ENCODE measurements around the gene PDCD1LG2. TPM values are rescaled to one million over a fixed set of nuclear protein-coding genes. Genes with fewer than 3 reads are reported as not detected.

PDCD1LG2 gene
- total RNA-seq, 1 experiment from 2014 or later: not detected

DNA sequence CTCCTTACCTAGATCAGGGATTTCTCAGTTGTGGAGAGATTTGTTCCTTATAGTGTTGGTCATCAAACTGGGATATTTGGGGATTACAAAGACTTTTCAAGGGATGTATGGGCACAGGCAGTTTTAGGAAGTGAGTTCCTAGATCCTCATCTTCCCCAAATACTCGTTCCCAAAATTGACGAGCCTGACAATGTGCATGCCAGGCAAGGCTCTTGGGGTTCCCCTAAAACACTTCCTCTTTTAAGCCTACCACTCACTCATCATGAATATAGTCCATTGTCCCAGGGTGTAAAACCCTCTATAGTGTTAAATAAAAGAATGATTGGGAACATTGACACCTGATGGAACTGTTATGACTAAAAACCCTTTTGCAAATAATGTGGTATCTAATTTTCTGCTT lies 26.4 kb downstream of the PDCD1LG2 start:
- intact Hi-C loops (cut with micrococcal nuclease; ENCODE audit: unreplicated experiment): no loop called here
- no TSS peak for BruUV-seq (replicated peaks)
- Mint-ChIP-seq H3K4me3 (ENCODE audit: low read depth, unreplicated experiment) (no peak overlapping the region), H3K27me3 (ENCODE audit: unreplicated experiment) (no peaks in the 10 kb centered on the region), H3K9me3 (ENCODE audit: low read depth, unreplicated experiment) (no peaks in the 10 kb centered on the region), H3K36me3 (ENCODE audit: insufficient read depth, unreplicated experiment) (no peaks in the 10 kb centered on the region), H3K4me1 (ENCODE audit: low read depth, unreplicated experiment) (no peaks in the 10 kb centered on the region), H3K27ac (ENCODE audit: unreplicated experiment) (no peak overlapping the region)
- no peak for DNase-seq
- TF ChIP-seq, protein P1, sequence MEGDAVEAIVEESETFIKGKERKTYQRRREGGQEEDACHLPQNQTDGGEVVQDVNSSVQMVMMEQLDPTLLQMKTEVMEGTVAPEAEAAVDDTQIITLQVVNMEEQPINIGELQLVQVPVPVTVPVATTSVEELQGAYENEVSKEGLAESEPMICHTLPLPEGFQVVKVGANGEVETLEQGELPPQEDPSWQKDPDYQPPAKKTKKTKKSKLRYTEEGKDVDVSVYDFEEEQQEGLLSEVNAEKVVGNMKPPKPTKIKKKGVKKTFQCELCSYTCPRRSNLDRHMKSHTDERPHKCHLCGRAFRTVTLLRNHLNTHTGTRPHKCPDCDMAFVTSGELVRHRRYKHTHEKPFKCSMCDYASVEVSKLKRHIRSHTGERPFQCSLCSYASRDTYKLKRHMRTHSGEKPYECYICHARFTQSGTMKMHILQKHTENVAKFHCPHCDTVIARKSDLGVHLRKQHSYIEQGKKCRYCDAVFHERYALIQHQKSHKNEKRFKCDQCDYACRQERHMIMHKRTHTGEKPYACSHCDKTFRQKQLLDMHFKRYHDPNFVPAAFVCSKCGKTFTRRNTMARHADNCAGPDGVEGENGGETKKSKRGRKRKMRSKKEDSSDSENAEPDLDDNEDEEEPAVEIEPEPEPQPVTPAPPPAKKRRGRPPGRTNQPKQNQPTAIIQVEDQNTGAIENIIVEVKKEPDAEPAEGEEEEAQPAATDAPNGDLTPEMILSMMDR (IDR thresholded peaks at IDR 0.05; ENCODE audit: unreplicated experiment): no peak
- CTCF ChIA-PET: no interaction called here

DNA sequence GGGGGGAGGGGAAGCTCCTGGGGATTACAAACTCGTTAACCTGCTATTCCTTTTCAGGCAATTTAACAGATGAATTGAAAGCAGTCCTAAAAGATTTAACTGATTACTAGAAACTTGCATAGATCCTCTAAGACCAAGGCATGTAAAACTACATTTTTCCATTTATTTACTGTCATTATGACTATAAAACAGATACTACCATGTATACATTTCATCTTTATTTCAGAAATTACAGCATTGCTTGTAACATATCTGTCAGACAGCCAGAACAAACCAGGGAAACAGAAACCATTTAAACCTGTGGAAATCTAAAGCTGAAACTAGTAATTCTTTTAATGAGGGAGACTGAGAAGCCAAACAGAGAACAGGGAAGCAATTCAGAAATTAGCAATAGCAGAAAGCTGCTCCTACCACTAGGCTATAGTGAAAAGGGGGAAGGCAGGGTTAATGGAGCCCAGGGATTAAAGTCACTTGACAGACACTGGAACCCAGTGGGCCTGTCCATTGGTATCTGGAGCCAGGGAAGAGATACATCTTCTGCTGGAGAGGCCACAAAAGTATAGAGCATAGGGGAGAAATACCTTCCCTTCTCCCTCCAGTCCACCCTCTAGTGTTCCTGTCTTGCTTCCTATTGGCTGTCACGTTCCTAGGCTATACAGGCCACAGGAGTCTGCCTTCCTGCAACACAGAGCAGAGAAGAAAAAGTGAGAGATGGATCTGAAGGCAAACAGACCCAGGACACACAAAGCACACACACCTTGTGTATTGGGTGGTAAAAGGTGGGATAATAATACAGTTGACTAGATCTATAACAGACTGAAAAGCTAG lies 33.8 kb downstream of the PDCD1LG2 start:
- Mint-ChIP-seq H3K27me3 (ENCODE audit: unreplicated experiment) (no peaks in the 10 kb centered on the region), H3K4me3 (ENCODE audit: low read depth, unreplicated experiment) (no peak overlapping the region), H3K27ac (ENCODE audit: unreplicated experiment) (no peak overlapping the region), H3K36me3 (ENCODE audit: insufficient read depth, unreplicated experiment) (no peaks in the 10 kb centered on the region), H3K9me3 (ENCODE audit: low read depth, unreplicated experiment) (no peaks in the 10 kb centered on the region), H3K4me1 (ENCODE audit: low read depth, unreplicated experiment) (no peaks in the 10 kb centered on the region)
- TF ChIP-seq, protein P1 (IDR thresholded peaks at IDR 0.05; ENCODE audit: unreplicated experiment): no peak
- intact Hi-C loops (cut with micrococcal nuclease; ENCODE audit: unreplicated experiment): no loop called here
- DNase-seq: no peak
- BruUV-seq (replicated peaks): no TSS peak
- CTCF ChIA-PET: no interaction called here

DNA sequence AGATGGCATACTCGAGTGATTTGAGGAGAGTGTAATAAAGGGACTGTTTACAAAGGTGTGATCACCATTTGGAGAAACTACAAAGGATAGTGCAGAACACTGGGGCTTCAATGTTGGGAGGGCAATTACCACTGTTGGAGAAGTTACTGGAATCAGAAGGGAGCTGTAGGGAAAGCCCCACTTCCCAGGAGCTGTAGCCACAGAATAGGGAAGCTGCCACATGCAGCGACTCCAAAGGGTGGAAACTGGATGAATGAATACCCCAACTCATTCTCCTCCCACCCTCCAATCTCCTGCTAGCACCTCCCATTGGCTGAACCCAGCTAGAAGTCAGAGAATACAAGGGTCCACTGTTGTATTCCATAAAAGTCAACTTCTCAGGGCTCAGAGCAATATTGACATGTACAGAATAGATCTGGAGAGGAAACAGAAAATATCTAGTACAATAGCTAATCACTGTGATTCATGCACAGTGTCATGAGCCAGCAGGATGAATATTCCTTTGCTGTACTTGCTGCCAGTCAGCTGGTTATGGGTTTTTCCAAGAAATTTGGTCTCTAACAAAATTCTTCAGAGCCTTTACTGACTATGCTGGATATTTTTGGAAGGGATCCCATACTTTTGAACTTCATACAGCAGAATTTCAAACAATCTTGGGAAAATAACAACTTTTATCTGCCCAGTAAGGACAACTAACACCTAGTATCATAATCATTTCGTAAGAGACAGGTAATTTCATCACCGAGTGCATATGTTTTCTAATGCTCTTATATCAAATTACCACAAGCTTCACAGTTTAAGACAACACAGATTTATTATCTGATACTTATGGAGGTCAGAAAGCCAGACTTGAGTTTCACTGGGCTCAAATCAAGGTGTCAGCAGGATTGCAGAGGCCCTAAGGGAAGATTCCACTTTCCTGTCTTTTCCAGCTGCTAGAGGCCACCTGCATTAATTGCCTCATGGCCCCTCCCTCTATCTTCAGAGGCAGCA lies 39.6 kb downstream of the PDCD1LG2 start:
- no TSS peak for BruUV-seq (replicated peaks)
- Mint-ChIP-seq H3K4me3 (ENCODE audit: low read depth, unreplicated experiment) (no peak overlapping the region), H3K9me3 (ENCODE audit: low read depth, unreplicated experiment) (no peaks in the 10 kb centered on the region), H3K27me3 (ENCODE audit: unreplicated experiment) (peaks cover 29% of the 10 kb centered on the region), H3K36me3 (ENCODE audit: insufficient read depth, unreplicated experiment) (no peaks in the 10 kb centered on the region), H3K27ac (ENCODE audit: unreplicated experiment) (no peak overlapping the region), H3K4me1 (ENCODE audit: low read depth, unreplicated experiment) (no peaks in the 10 kb centered on the region)
- DNase-seq: no peak
- CTCF ChIA-PET: no interaction called here
- intact Hi-C loops (cut with micrococcal nuclease; ENCODE audit: unreplicated experiment): no loop called here
- TF ChIP-seq, protein P1 (IDR thresholded peaks at IDR 0.05; ENCODE audit: unreplicated experiment): no peak

DNA sequence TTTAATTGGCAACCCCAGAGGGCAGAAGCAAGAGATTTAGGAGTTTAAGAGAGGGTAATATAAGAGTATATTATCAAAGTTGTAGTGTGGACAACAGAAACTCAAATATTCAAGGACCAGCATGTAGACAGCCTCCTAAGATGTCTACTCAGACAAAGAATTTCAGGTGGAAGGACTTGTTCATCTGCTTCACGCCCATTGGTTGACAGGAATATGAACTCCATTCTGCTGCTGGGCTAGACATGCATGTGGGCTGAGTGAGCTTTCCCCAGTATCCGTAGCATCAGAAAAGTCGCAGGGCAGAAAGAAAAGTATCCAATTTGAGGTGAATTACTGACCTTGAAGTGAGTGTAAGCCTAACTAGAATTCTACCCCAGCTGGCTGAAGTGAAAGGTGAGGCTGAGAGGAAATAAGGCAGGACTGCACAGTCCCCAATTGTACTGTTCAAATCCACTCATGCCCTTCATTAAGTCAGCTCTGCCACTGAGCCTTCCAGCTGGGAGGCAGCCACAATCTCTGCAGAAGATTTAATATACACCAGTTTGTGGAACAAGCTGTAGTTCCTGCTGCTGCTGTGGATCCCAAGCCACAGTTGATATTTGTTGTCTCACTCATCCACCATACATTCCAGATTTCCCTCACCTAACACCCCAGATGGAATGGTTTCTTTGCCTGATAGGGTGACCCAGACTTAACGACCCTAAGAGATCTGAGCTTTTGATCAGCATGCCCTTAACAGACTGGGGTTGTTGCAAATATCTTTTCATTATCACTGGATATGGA lies 41.2 kb downstream of the PDCD1LG2 start:
- H3K4me1 Mint-ChIP-seq (ENCODE audit: low read depth, unreplicated experiment): no peaks in the 10 kb centered on the region
- H3K9me3 Mint-ChIP-seq (ENCODE audit: low read depth, unreplicated experiment): no peaks in the 10 kb centered on the region
- TF ChIP-seq, protein P1 (IDR thresholded peaks at IDR 0.05; ENCODE audit: unreplicated experiment): no peak
- no peaks in the 10 kb centered on the region for H3K36me3 Mint-ChIP-seq (ENCODE audit: insufficient read depth, unreplicated experiment)
- H3K27ac Mint-ChIP-seq (ENCODE audit: unreplicated experiment): no peak overlapping the region
- peaks cover 29% of the 10 kb centered on the region for H3K27me3 Mint-ChIP-seq (ENCODE audit: unreplicated experiment)
- BruUV-seq (replicated peaks): no TSS peak
- H3K4me3 Mint-ChIP-seq (ENCODE audit: low read depth, unreplicated experiment): no peak overlapping the region
- intact Hi-C loops (cut with micrococcal nuclease; ENCODE audit: unreplicated experiment): no loop called here
- DNase-seq: no peak
- CTCF ChIA-PET: no interaction called here
